ENCODE results near the gene CST11.
A peak's percentile ranks its signal among the peaks of the same experiment; 100 is the strongest.

Gene CST11

GRCh38 chr20:23453549-23454543 is 1.2 kb upstream of the CST11 start:
- DNase-seq (ENCODE audit: low read depth) = no peak
- no peak overlapping the region for H3K4me3 ChIP-seq (ENCODE audit: low read depth, low read length)
- TF ChIP-seq, protein P1, sequence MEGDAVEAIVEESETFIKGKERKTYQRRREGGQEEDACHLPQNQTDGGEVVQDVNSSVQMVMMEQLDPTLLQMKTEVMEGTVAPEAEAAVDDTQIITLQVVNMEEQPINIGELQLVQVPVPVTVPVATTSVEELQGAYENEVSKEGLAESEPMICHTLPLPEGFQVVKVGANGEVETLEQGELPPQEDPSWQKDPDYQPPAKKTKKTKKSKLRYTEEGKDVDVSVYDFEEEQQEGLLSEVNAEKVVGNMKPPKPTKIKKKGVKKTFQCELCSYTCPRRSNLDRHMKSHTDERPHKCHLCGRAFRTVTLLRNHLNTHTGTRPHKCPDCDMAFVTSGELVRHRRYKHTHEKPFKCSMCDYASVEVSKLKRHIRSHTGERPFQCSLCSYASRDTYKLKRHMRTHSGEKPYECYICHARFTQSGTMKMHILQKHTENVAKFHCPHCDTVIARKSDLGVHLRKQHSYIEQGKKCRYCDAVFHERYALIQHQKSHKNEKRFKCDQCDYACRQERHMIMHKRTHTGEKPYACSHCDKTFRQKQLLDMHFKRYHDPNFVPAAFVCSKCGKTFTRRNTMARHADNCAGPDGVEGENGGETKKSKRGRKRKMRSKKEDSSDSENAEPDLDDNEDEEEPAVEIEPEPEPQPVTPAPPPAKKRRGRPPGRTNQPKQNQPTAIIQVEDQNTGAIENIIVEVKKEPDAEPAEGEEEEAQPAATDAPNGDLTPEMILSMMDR (IDR thresholded peaks at IDR 0.05; ENCODE audit: insufficient read depth, low read depth, low read length, missing control alignments) = no peak

GRCh38 chr20:23451956-23452487 is 654 bp downstream of the CST11 start:
- H3K4me3 ChIP-seq (ENCODE audit: low read depth, low read length) = no peak overlapping the region
- no peak for DNase-seq (ENCODE audit: low read depth)
- TF ChIP-seq, protein P1 (IDR thresholded peaks at IDR 0.05; ENCODE audit: insufficient read depth, low read depth, low read length, missing control alignments) = no peak

DNA sequence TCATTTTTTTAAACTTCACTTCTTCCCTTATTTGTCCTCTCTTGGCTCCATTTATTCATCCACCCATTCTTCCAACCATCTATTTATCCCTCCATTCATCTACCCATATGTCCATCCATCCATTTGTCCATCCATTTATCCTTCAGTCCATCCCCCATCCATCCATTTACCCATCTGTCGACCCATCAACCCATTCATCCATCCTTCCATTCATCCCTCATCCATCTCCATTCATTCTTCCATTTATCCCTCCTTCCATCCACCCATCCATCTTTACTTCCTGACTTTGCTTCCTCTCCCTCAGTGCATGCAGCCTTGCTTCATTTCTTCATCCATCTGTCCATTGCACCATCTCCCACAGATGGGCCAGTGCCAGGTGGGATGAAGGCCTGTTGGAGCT is 1.8 kb downstream of the CST11 start:
- no peak overlapping the region for H3K4me3 ChIP-seq (ENCODE audit: low read depth, low read length)
- TF ChIP-seq, protein P1 (IDR thresholded peaks at IDR 0.05; ENCODE audit: insufficient read depth, low read depth, low read length, missing control alignments) = no peak
- no peak for DNase-seq (ENCODE audit: low read depth)

DNA sequence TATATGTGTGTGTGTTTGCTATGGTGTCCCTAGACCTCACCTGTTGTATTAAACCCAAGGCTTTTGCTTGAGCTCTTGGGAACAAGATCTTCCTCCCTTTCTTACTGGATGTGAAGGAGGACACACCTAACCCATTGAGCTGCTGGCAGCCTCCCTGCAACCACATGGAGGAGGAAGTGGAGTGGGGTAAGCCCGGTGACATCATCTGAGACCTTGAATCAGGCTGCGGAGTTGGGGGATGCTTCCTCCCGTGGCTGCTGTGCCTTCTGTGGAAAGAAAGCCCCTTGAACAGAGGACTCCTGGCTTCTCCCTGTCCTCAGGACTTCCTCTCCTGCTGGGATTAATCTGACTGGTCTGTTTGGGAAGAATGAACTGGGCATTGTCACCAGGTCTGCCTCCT is 3.3 kb downstream of the CST11 start:
- DNase-seq (ENCODE audit: low read depth) = peak; percentile 31

DNA sequence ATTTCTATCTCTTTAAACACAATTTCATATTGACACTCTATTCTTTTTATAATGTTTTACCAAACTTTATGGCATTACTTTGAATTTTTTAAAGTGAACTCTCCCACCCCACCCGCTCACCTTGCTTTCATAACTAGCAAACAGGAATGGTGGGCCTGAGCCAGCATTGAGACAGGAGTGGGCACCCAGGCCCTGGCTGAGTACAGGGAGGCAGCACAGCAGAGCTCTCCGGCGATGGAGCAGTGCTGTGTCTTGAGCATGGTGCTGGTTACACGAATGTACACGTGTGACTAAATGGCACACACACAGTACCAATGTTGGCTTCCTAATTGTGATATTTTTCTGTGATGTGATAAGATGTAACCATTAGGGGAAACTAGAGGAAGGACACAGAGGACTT is 4.5 kb downstream of the CST11 start:
- TF ChIP-seq, protein P1 (IDR thresholded peaks at IDR 0.05; ENCODE audit: insufficient read depth, low read depth, low read length, missing control alignments) = no peak

More for the DNA sequence above, 3.3 kb downstream of the CST11 start:
- no peak overlapping the region for H3K4me3 ChIP-seq (ENCODE audit: low read depth, low read length)
- TF ChIP-seq, protein P1 (IDR thresholded peaks at IDR 0.05; ENCODE audit: insufficient read depth, low read depth, low read length, missing control alignments) = no peak

GRCh38 chr20:23446505-23446904 is 6.2 kb downstream of the CST11 start:
- TF ChIP-seq, protein P1 (IDR thresholded peaks at IDR 0.05; ENCODE audit: insufficient read depth, low read depth, low read length, missing control alignments) = peak; percentile 64

More for the DNA sequence above, 4.5 kb downstream of the CST11 start:
- H3K4me3 ChIP-seq (ENCODE audit: low read depth, low read length) = no peak overlapping the region
- no peak for DNase-seq (ENCODE audit: low read depth)

More at GRCh38 chr20:23446505-23446904, 6.2 kb downstream of the CST11 start:
- no peak overlapping the region for H3K4me3 ChIP-seq (ENCODE audit: low read depth, low read length)
- peak; percentile 59 for DNase-seq (ENCODE audit: low read depth)

Data from GM12865 (cell line).